ENCODE measurements around the gene MAP3K20.

GRCh38 chr2:173305303-173305702, 229.7 kb downstream of the MAP3K20 start:
- TF ChIP-seq JUNB (IDR thresholded peaks at IDR 0.05; ENCODE audit: unreplicated experiment) (no peak), EZH2 (IDR thresholded peaks at IDR 0.05; ENCODE audit: low read depth, unreplicated experiment) (no peak), CREB1 (CRISPR knock-in tag; IDR thresholded peaks at IDR 0.05; ENCODE audit: low read depth) (no peak), POLR2AphosphoS5 (IDR thresholded peaks at IDR 0.05; ENCODE audit: low read depth) (no peak), CTCF (conservative IDR thresholded peaks at IDR 0.05; ENCODE audit: low read depth in 2 of 2) (no peak), REST (IDR thresholded peaks at IDR 0.05; ENCODE audit: unreplicated experiment) (no peak)
